ENCODE data around the gene LIMD2.

The LIMD2 gene

DNA sequence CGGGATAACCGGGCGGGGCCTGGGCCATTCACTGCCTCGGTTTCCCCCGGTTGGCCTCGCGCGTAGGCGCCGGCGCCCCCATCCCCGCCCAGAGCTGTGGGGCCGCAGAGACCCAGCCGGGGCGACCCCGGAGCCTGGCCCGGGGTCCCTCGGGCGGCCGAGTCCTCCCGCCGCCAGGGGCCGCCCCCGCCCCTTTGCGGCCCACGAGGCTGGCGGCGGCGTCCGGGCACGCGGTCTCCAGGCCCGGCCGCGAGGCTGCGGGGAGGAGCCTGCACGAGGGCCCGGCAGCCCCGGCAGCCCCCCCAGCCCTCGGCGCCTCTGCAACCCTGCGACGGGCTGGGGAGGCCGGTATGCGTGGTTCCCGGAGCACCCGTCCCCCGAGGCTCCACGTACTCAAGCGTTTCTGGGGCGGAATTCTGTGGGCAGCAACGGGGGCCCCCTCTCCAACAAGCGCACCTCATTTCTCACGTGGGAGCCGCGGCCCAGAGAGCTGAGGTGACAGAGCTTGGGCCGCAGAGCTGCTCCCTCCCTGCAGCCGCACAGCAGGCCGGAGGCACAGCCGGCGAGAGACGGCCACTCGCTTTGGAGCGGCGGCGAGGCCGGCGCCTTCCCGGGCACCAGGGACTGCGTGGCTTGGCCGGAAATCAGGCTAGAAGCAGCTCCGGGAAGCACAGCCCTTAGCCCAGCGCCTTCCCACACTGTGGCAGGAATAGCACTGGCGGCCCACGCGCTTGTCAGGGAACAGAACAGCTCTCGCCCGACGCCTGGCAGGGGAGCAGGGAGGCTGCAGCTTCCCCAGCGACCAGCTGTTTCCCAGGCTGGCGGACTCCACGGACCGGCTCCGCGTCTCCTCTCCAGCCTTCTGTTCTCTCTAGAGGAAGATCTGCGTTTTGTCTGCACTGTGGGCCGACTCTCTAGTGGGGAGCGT, 867 bp upstream of the LIMD2 start:
- peak; percentile 52 for DNase-seq

- no peak for DNase-seq
Observed at GRCh38 chr17:63698886-63699637, 863 bp downstream of the LIMD2 start.

GRCh38 chr17:63698381-63698885, 1.5 kb downstream of the LIMD2 start:
- no peak for DNase-seq

GRCh38 chr17:63697341-63698286, 2.3 kb downstream of the LIMD2 start:
- DNase-seq = peak; percentile 8

GRCh38 chr17:63696381-63696961, 3.5 kb downstream of the LIMD2 start:
- DNase-seq = peak; percentile 7

DNA sequence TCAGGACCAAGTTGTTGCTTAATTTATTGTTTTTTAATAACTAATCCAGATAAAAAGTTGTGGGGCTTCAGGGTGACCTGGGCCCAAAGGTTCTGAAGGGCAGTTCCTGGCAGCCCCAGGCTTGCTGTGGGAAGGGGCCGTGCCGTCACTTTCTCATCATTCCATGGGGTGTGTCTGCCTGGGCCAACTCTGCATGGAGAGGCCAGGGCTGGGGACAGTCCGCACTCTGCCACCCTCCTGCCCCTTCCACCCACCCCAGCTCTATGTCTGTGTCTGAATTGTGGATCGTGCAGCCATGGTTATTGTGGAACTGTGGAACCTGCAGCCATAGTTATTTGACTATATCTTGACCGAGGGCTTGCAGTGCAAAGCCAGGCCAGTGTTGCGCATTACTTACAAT, 4.0 kb downstream of the LIMD2 start:
- no peak for DNase-seq

DNA sequence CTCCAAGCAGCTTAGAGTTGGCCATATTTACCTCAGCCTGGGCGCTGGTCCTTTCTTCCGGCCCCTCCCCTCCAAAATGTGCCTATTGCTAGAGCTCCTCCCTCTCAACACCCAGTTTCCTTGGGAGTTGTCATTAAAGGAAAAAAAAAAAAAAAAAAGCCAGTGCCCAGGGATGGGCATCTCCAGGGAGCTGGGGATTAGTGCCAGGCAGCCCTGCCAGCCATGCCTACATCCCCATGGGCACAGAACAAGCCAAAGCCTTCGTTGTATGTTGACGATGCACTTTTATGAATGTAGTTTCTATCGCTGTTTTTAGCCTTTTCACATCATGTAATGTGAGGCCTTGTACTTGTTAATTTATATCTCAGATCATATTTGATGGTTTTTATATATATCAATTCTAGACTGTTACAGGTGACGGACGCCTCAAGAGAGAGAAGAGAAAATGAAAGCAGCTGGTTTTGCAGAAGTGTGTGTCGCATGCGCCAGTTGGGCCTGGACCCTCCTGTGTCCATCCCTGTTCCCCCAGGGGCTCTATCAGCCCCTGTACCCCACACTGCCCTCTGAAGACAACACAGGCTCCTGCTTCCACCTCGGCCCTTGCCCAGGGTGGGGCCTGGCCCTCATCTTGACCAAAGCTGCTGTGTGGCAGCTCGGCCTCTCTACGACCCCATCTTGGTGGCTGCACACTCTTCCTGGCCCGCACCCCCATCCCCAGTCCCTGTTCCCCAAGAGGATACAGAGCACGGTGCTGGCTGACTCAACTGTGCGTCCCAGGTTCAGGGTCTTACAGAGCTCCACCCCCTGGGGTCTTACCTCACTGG, 4.8 kb downstream of the LIMD2 start:
- no peak for DNase-seq

DNA sequence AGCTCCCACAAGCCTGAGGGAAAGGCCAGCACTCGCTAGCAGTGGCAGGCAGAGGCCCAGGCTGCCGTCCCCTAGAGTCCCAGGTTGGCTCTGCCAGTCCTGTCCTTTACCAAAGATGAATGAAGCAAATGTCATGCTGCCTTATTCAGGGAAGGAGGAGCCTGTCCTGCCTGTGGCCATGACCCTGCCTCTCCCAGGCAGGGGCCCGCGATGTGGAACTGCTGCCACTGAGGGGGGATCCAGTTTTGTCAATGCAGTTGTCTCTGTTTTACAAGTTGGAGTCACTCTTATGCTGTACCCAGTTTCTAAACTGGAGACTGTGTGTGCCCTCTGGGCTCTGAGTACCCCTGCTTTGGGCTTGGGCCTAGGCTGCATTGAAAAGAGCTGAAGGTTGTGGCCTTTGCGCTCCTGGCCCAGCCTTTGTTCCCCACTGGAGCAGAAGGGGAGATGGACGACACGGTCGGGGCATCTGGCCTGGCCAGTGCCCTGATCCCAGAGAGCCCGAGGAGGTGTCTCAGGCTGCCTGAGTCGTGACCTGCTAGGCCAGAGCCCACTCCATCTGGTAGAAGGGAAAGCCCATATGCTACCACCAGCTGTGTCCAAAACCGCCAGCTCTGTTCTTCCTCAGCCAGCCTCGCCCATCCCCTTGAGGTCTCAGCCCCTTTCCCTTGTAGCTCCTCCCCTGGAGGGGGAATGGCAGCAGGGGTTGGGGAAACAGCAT, 5.5 kb downstream of the LIMD2 start:
- peak; percentile 2 for DNase-seq

DNA sequence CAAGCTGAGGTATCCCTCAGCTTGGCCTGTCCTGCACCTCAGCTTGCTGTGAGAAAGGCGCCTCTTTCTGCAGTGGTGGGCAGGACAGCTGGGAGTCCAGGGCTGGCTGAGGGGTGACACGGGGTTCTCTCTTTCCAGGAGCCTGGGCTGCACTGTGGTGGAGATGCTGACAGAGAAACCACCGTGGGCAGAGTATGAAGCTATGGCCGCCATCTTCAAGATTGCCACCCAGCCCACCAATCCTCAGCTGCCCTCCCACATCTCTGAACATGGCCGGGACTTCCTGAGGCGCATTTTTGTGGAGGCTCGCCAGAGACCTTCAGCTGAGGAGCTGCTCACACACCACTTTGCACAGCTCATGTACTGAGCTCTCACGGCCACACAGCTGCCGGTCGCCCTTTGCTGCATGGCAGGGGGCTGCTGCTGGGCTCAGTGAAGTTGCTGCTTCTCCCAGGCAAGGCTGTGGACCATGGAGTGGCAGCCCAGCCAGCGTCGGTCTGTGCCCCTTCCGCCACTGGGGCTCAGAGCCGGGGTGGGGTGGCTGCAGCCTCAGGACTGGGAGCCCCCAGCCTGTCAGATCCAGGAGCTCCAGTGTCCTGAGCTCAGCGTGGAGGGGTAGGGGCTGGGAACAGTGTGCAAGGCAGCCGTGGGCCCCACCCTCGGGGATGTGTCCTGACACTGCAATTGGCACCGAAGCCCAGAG, 6.4 kb downstream of the LIMD2 start:
- no peak for DNase-seq

- no peak for DNase-seq
Observed at GRCh38 chr17:63692195-63692816, 7.6 kb downstream of the LIMD2 start.

DNA sequence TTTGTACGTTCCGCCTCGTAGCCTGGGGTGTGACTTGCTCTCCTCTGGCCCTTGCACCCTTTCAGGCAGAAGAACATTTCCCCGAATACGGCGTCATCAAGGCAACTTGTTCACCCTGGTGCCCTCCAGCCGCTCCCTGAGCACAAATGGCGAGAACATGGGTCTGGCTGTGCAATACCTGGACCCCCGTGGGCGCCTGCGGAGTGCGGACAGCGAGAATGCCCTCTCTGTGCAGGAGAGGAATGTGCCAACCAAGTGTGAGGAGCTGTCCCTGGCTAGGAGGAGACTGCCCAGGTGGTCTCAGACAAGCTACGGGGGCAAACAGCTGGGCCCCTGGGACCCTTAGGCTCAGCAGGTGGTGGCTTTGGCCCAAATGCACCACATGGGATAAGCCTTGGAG, 10.4 kb downstream of the LIMD2 start:
- DNase-seq = no peak

GRCh38 chr17:63688396-63689020, 11.4 kb downstream of the LIMD2 start:
- DNase-seq = no peak

GRCh38 chr17:63686138-63686685, 13.7 kb downstream of the LIMD2 start:
- DNase-seq = no peak

DNA sequence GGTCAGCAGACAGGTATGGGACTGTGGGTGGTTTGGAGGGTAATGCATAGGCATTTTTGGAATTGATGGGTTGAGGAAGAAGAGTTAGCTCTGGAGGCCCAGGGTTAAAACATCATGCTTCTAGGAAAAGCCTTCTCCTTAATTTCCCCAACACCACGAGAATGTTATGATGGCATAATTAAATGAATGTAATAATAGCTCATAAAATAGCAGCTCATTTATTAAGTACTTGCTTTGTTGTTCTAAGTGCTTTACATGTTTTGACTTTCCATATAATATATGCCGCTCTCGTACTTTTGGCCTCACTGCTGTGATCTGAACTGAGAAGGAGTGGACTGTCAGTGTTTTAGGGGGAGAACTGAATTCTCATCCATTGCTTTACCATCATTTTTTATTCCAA, 14.3 kb downstream of the LIMD2 start:
- no peak for DNase-seq

DNA sequence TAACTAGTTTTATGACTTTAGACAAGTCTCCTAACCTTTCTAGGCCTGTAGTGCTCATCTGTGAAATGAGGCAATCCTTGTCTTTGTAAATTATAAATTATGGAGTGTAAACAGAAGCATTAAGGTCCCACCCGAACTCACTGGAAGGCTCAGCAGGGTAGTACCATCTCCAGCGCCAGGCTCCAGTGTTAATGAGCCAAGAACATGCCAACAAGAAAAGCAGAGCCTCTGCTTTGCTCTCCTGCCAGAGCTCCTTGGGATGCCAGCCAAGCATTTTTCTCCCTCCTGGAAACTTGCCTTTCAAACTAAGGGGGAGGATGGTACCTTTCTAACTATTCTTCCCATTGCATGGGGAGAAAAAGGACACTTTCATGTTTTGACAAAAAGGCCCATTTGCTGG, 14.9 kb downstream of the LIMD2 start:
- no peak for DNase-seq

GRCh38 chr17:63682981-63683380, 16.9 kb downstream of the LIMD2 start:
- no peak for DNase-seq

DNA sequence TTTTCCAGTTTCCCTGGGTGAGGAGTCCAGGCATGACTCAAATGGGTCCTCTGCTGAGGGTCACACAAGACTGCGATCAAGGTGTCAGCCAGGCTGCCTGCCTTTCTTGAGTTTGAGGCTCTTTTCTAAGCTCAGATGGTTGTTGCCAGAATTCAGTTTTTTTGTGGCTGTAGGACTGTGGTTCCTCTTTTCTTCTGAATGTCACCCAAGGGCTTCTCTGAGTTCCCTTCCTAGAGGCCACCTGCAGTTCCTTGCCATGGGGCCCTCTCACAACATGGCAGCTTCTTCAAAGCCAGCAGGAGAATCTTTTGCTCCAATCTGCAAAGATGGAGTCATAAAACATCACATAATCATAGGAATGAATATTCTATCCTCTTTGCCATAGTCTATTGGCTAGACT, 17.5 kb downstream of the LIMD2 start:
- DNase-seq = no peak

GRCh38 chr17:63681530-63681929, 18.4 kb downstream of the LIMD2 start:
- no peak for DNase-seq

GRCh38 chr17:63680700-63681099, 19.2 kb downstream of the LIMD2 start:
- no peak for DNase-seq
